ENCODE data around the gene RC3H1. TPM values are rescaled to one million over a fixed set of nuclear protein-coding genes. Genes with fewer than 3 reads are reported as not detected.

RC3H1 gene
- total and polyA plus RNA-seq, 10 of the 15 experiments (the other 5 are each of a cell fraction or from before 2014, with no cell fraction given): 1.4 to 33.9 (median 11.8) TPM

- CTCF ChIA-PET: interaction anchor here (1.0 kb wide), 1 partner anchor 1125 kb away, joined by 3 read pairs; no protein-coding TSS in a partner anchor
- peak overlapping the region; percentile 88 for H3K27ac ChIP-seq (ENCODE audit: control insufficient read depth, insufficient read depth)
- H3K9me3 ChIP-seq (replicated peaks; ENCODE audit: control insufficient read depth, insufficient read depth, low read length): no peaks in the 10 kb centered on the region
- H3K27me3 ChIP-seq (replicated peaks in 1 of 2; ENCODE audit: control insufficient read depth in 2 of 2, insufficient read depth in 2 of 2, low read length in 1 of 2): no peaks in the 10 kb centered on the region
- RAD21 ChIA-PET (ENCODE audit: unreplicated experiment): interaction anchor here (0.9 to 1.3 kb wide), 3 partner anchors 16 to 21 kb away, joined by 3 to 8 read pairs (median 7); no protein-coding TSS in a partner anchor
- BruUV-seq (replicated peaks): no TSS peak
- H3K4me1 ChIP-seq (ENCODE audit: control insufficient read depth, insufficient read depth, low read length): peaks cover 5% of the 10 kb centered on the region
- in situ Hi-C loops (cut with MboI) (no loop called here), intact Hi-C loops (cut with micrococcal nuclease; ENCODE audit: unreplicated experiment) (loop anchor here (2.0 to 5.0 kb wide), 4 partner anchors 17 to 154 kb away; partner anchors contain the start of genes GAS5, RABGAP1L and ZBTB37)
- WGBS (ENCODE audit: insufficient coverage, insufficient replicate concordance, low lambda C conversion rate, missing lambda C conversion rate): 1% methylated on average over 32 of the region's 36 CpGs
- no peak for DNase-seq (ENCODE audit: low read depth, low spot score)
- peak; percentile 56 for ATAC-seq
- no peaks in the 10 kb centered on the region; a peak in 1 of 4 replicates for H3K36me3 ChIP-seq (ENCODE audit: control insufficient read depth in 2 of 2, insufficient read depth in 2 of 2, low read length in 1 of 2)
- H4K20me1 ChIP-seq (ENCODE audit: control insufficient read depth, insufficient read depth): peaks cover 5% of the 10 kb centered on the region; the same call in 1 of the 2 replicates
- POLR2A ChIA-PET: interaction anchor here (1.0 to 2.6 kb wide), 4 partner anchors 13 to 156 kb away, joined by 3 to 16 read pairs (median 4); no protein-coding TSS in a partner anchor
- peak overlapping the region; percentile 91 for H3K9ac ChIP-seq (ENCODE audit: control insufficient read depth, insufficient read depth, low read length)
- SMC1A ChIA-PET (ENCODE audit: uncharacterized antibody, unreplicated experiment): interaction anchor here (0.7 to 1.3 kb wide), 4 partner anchors 14 to 74 kb away, joined by 3 to 6 read pairs (median 4); no protein-coding TSS in a partner anchor
- H3K4me3 ChIP-seq: peak overlapping the region; percentile 99
- peaks cover 57% of the 10 kb centered on the region for H3K79me2 ChIP-seq (ENCODE audit: control insufficient read depth, insufficient read depth, low read length)
- H3K4me2 ChIP-seq (ENCODE audit: control insufficient read depth, insufficient read depth): peak overlapping the region; percentile 83
- peak overlapping the region; percentile 85 for H2AFZ ChIP-seq (ENCODE audit: control insufficient read depth, low read depth, low read length)
- FAIRE-seq: no peak
- TF ChIP-seq CBX5 (IDR thresholded peaks at IDR 0.05; ENCODE audit: low read depth) (no peak), SMC3 (IDR thresholded peaks at IDR 0.05; ENCODE audit: borderline replicate concordance, low read length) (no peak), HDAC2 (IDR thresholded peaks at IDR 0.05) (no peak), CBX3 (IDR thresholded peaks at IDR 0.05; ENCODE audit: borderline replicate concordance, low read depth) (no peak), MXI1 (IDR thresholded peaks at IDR 0.05; ENCODE audit: low read depth, low read length) (0 out of 2 replicates have a peak, but pooled peaks have one; percentile 22), ZNF274 (IDR thresholded peaks at IDR 0.05; ENCODE audit: insufficient read depth, insufficient read length) (no peak), TCF7 (IDR thresholded peaks at IDR 0.05; ENCODE audit: borderline replicate concordance) (no peak), TARDBP (IDR thresholded peaks at IDR 0.05; ENCODE audit: borderline replicate concordance) (0 out of 2 replicates have a peak, but pooled peaks have one; percentile 36), ZBTB40 (IDR thresholded peaks at IDR 0.05; ENCODE audit: borderline replicate concordance) (no peak), DPF2 (IDR thresholded peaks at IDR 0.05) (peak; percentile 43), NBN (IDR thresholded peaks at IDR 0.05) (no peak), STAT1 (conservative IDR thresholded peaks at IDR 0.05) (no peak), NR2F1 (conservative IDR thresholded peaks at IDR 0.05) (0 out of 2 replicates have a peak, but pooled peaks have one; percentile 56), SMAD1 (IDR thresholded peaks at IDR 0.05; ENCODE audit: low read depth, partially characterized antibody) (no peak), ATF7 (IDR thresholded peaks at IDR 0.05; ENCODE audit: low read depth) (no peak), HDGF (IDR thresholded peaks at IDR 0.05) (0 out of 2 replicates have a peak, but pooled peaks have one; percentile 37), MEF2B (IDR thresholded peaks at IDR 0.05; ENCODE audit: partially characterized antibody, poor library complexity, severe bottlenecking) (no peak), TAF1 (IDR thresholded peaks at IDR 0.05; ENCODE audit: borderline replicate concordance, low read depth, low read length) (no peak), SPI1 (IDR thresholded peaks at IDR 0.05; ENCODE audit: borderline replicate concordance, insufficient read depth, low read depth, low read length) (0 out of 2 replicates have a peak, but pooled peaks have one; percentile 11), SUPT20H (IDR thresholded peaks at IDR 0.05; ENCODE audit: borderline replicate concordance, control insufficient read depth, low read depth, low read length) (no peak), RELA (IDR thresholded peaks at IDR 0.05; ENCODE audit: borderline replicate concordance, partially characterized antibody) (no peak)
Measured at GRCh38 chr1:174021591-174022079, 522 bp downstream of the RC3H1 start.
